ENCODE results near the gene TRAPPC3L. TPM values are rescaled to one million over a fixed set of nuclear protein-coding genes. Genes with fewer than 3 reads are reported as not detected.

Gene TRAPPC3L
- total and polyA plus RNA-seq, 2 of the 13 experiments (the other 11 are each of a cell fraction or from before 2014, with no cell fraction given), result not detected

- TF ChIP-seq ZNF280B (CRISPR knock-in tag; IDR thresholded peaks at IDR 0.05; ENCODE audit: borderline replicate concordance), result no peak
- no peak for TF ChIP-seq SSRP1 (CRISPR knock-in tag; IDR thresholded peaks at IDR 0.05)
- no peak for TF ChIP-seq ZNF143 (CRISPR knock-in tag; IDR thresholded peaks at IDR 0.05)
- no peak for TF ChIP-seq ZNF235 (CRISPR knock-in tag; IDR thresholded peaks at IDR 0.05; ENCODE audit: borderline replicate concordance)
- TF ChIP-seq, protein P1, sequence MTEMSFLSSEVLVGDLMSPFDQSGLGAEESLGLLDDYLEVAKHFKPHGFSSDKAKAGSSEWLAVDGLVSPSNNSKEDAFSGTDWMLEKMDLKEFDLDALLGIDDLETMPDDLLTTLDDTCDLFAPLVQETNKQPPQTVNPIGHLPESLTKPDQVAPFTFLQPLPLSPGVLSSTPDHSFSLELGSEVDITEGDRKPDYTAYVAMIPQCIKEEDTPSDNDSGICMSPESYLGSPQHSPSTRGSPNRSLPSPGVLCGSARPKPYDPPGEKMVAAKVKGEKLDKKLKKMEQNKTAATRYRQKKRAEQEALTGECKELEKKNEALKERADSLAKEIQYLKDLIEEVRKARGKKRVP (CRISPR knock-in tag; IDR thresholded peaks at IDR 0.05), result no peak
- TF ChIP-seq HES4 (CRISPR knock-in tag; IDR thresholded peaks at IDR 0.05; ENCODE audit: borderline replicate concordance), result no peak
- 0 out of 2 replicates have a peak, but pooled peaks have one; percentile 34 for TF ChIP-seq ZNF503 (CRISPR knock-in tag; IDR thresholded peaks at IDR 0.05)
- 0 out of 2 replicates have a peak, but pooled peaks have one; percentile 18 for TF ChIP-seq NCOR1 (IDR thresholded peaks at IDR 0.05; ENCODE audit: borderline replicate concordance, low read length)
- TF ChIP-seq ZNF598 (CRISPR knock-in tag; IDR thresholded peaks at IDR 0.05; ENCODE audit: borderline replicate concordance), result no peak
- TF ChIP-seq ZNF816 (CRISPR knock-in tag; IDR thresholded peaks at IDR 0.05; ENCODE audit: borderline replicate concordance), result no peak
- no peak for TF ChIP-seq IKZF4 (CRISPR knock-in tag; IDR thresholded peaks at IDR 0.05; ENCODE audit: borderline replicate concordance, low read depth, not compliant biosample characterization)
- TF ChIP-seq ZMYM2 (CRISPR knock-in tag; IDR thresholded peaks at IDR 0.05), result no peak
- TF ChIP-seq RELA (CRISPR knock-in tag; IDR thresholded peaks at IDR 0.05), result no peak
- TF ChIP-seq RORA (CRISPR knock-in tag; IDR thresholded peaks at IDR 0.05), result no peak
- TF ChIP-seq FOXA3 (CRISPR knock-in tag; IDR thresholded peaks at IDR 0.05), result peak; percentile 93
- 0 out of 2 replicates have a peak, but pooled peaks have one; percentile 19 for TF ChIP-seq MEF2D (CRISPR knock-in tag; IDR thresholded peaks at IDR 0.05)
- no peak for TF ChIP-seq PBX2 (CRISPR knock-in tag; IDR thresholded peaks at IDR 0.05)
- TF ChIP-seq RARG (CRISPR knock-in tag; IDR thresholded peaks at IDR 0.05; ENCODE audit: low read depth), result no peak
- no peak for TF ChIP-seq ZNF343 (CRISPR knock-in tag; IDR thresholded peaks at IDR 0.05)
- TF ChIP-seq JDP2 (CRISPR knock-in tag; IDR thresholded peaks at IDR 0.05; ENCODE audit: borderline replicate concordance), result no peak
- no peak for TF ChIP-seq ZNF629 (CRISPR knock-in tag; conservative IDR thresholded peaks at IDR 0.05)
- TF ChIP-seq PRDM4 (CRISPR knock-in tag; IDR thresholded peaks at IDR 0.05; ENCODE audit: borderline replicate concordance), result no peak
- no peak for TF ChIP-seq SUZ12 (IDR thresholded peaks at IDR 0.05; ENCODE audit: low read depth, low read length)
- no peak for TF ChIP-seq KLF6 (CRISPR knock-in tag; IDR thresholded peaks at IDR 0.05)
Measured at GRCh38 chr6:116550796-116551195, 5.3 kb upstream of the TRAPPC3L start (continued).

Measured in HepG2 (cell line).